Neural progenitor cell (in vitro differentiated cells): Measurements from ENCODE around the gene ZNF264. TPM values are rescaled to one million over a fixed set of nuclear protein-coding genes. Genes with fewer than 3 reads are reported as not detected.
"Not testable (repeated sequence)": the region's sequence is repeated elsewhere in the genome, so short reads cannot be mapped to it uniquely, and the experiment has no call there.

Experiments
- DNase-seq: peaks from one replicate; pipeline ENCODE4 v3.0.0-alpha.2; 2016; ENCODE audit warnings: low spot score
- H2AFZ ChIP-seq: fragments of 200-600 bp; sonication (generic); replicated peaks from 2 replicates; pipeline ENCODE4 v1.6.1; 2016; ENCODE audit warnings: antibody characterized with exemption
- H3F3A ChIP-seq: fragments of 200-600 bp; sonication (generic); 2 replicates; pipeline ENCODE4 v1.6.1; 2016; ENCODE audit warnings: antibody characterized with exemption, low read depth
- H3K27ac ChIP-seq: fragments of 200-600 bp; sonication (generic); 2 replicates; pipeline ENCODE4 v1.5.1; 2016; ENCODE audit warnings: mild to moderate bottlenecking
- H3K27me3 ChIP-seq: fragments of 200-600 bp; sonication (generic); 2 replicates; pipeline ENCODE4 v1.6.1; 2016; ENCODE audit warnings: mild to moderate bottlenecking, moderate library complexity
- H3K36me3 ChIP-seq: fragments of 200-600 bp; sonication (generic); 2 replicates; pipeline ENCODE4 v1.5.1; 2016
- H3K4me1 ChIP-seq: fragments of 200-600 bp; sonication (generic); 2 replicates; pipeline ENCODE4 v1.6.1; 2016; ENCODE audit warnings: mixed run types
- H3K4me2 ChIP-seq: fragments of 200-600 bp; sonication (generic); 2 replicates; pipeline ENCODE4 v1.6.1; 2016
- H3K4me3 ChIP-seq: fragments of 200-600 bp; sonication (generic); 2 replicates; pipeline ENCODE4 v1.5.1; 2016
- H3K79me2 ChIP-seq: fragments of 200-600 bp; sonication (generic); 2 replicates; pipeline ENCODE4 v1.6.1; 2016; ENCODE audit warnings: low read depth
- H3K9ac ChIP-seq: fragments of 200-600 bp; sonication (generic); 2 replicates; pipeline ENCODE4 v1.6.1; 2016
- H3K9me3 ChIP-seq: fragments of 200-600 bp; sonication (generic); 2 replicates; pipeline ENCODE4 v1.5.1; 2016; ENCODE audit warnings: low read depth
- H4K20me1 ChIP-seq: fragments of 200-600 bp; sonication (generic); 2 replicates; pipeline ENCODE4 v1.6.1; 2016; ENCODE audit warnings: low read depth
- H3K27ac Mint-ChIP-seq: 3 replicates; pipeline ENCODE4 v1.8.0; 2021; ENCODE audit warnings: mixed read lengths
- H3K27me3 Mint-ChIP-seq: 2 replicates; pipeline ENCODE4 v1.8.0; 2022; ENCODE audit warnings: low read depth, mild to moderate bottlenecking, inconsistent platforms, moderate library complexity, mixed read lengths; ENCODE audit not compliant: insufficient read depth
- H3K36me3 Mint-ChIP-seq: 3 replicates; pipeline ENCODE4 v1.8.0; 2021; ENCODE audit warnings: mixed read lengths
- H3K4me1 Mint-ChIP-seq: 3 replicates; pipeline ENCODE4 v1.8.0; 2021; ENCODE audit warnings: mixed read lengths
- H3K4me3 Mint-ChIP-seq: 3 replicates; pipeline ENCODE4 v1.8.0; 2021; ENCODE audit warnings: mild to moderate bottlenecking, moderate library complexity, mixed read lengths
- H3K9me3 Mint-ChIP-seq: 3 replicates; pipeline ENCODE4 v1.8.0; 2020; ENCODE audit warnings: mixed read lengths
- EZH2 ChIP-seq: fragments of 200-600 bp; sonication (generic); IDR thresholded peaks from 2 replicates; pipeline ENCODE4 v1.6.1; 2017; ENCODE audit warnings: antibody characterized with exemption, mild to moderate bottlenecking, moderate library complexity
- EZH2phosphoT487 ChIP-seq: fragments of 200-600 bp; sonication (generic); IDR thresholded peaks from 2 replicates; pipeline ENCODE4 v1.6.1; 2017; ENCODE audit warnings: antibody characterized with exemption
- total RNA-seq: library from RNA; depleted of rRNA; stranded (reverse); fragments of >200 nt; gene quantifications from 2 replicates; pipeline ENCODE4 v1.2.3, GENCODE V29; 2015; ENCODE audit warnings: low replicate concordance
- TF ChIP-seq, protein P1 (sequence below): fragments of 200-600 bp; sonication (generic); IDR thresholded peaks from 2 replicates; pipeline ENCODE4 v1.5.1; 2017; ENCODE audit warnings: antibody characterized with exemption, mild to moderate bottlenecking

Gene ZNF264
- total RNA-seq, 1 donor from 2014 or later: 26.9 TPM

DNA sequence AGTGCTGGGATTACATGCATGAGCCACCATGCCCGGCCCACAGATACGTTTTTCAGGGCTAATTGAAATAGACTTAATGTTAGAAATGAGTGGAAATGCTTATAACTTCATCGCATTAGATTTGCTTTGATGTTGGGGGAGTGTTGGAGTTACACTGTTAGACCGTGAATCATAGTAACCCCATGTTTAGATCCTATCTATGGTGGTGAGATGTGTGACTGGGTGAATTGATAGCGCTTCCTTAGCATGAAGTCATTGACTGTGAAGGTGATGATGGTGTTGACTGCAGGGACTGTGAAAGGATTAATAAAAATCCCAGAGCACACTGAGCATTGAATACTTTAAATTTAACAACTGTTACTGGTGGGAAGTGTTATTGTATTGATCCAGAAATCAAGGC, 1.7 kb downstream of the ZNF264 start:
- Histone ChIP-seq H3F3A (peaks cover 12% of the 10 kb centered on the region), H3K9ac (no peak overlapping the region), H3K9me3 (peaks cover 9% of the 10 kb centered on the region), H3K79me2 (peaks cover 32% of the 10 kb centered on the region), H3K27me3 (no peaks in the 10 kb centered on the region), H3K4me3 (peak overlapping the region; percentile 92), H3K36me3 (peaks cover 6% of the 10 kb centered on the region), H4K20me1 (peaks cover 19% of the 10 kb centered on the region), H3K4me2 (peak overlapping the region; percentile 99), H3K27ac (no peak overlapping the region), H2AFZ (no peak overlapping the region), H3K4me1 (peaks cover 8% of the 10 kb centered on the region)
- Mint-ChIP-seq H3K9me3 (peaks cover 34% of the 10 kb centered on the region), H3K36me3 (peaks cover 62% of the 10 kb centered on the region), H3K27me3 (peaks cover 4% of the 10 kb centered on the region), H3K27ac (no peak overlapping the region), H3K4me1 (peaks cover 13% of the 10 kb centered on the region), H3K4me3 (peak overlapping the region; percentile 98)
- TF ChIP-seq EZH2phosphoT487 (no peak), EZH2 (no peak)
- TF ChIP-seq, protein P1, sequence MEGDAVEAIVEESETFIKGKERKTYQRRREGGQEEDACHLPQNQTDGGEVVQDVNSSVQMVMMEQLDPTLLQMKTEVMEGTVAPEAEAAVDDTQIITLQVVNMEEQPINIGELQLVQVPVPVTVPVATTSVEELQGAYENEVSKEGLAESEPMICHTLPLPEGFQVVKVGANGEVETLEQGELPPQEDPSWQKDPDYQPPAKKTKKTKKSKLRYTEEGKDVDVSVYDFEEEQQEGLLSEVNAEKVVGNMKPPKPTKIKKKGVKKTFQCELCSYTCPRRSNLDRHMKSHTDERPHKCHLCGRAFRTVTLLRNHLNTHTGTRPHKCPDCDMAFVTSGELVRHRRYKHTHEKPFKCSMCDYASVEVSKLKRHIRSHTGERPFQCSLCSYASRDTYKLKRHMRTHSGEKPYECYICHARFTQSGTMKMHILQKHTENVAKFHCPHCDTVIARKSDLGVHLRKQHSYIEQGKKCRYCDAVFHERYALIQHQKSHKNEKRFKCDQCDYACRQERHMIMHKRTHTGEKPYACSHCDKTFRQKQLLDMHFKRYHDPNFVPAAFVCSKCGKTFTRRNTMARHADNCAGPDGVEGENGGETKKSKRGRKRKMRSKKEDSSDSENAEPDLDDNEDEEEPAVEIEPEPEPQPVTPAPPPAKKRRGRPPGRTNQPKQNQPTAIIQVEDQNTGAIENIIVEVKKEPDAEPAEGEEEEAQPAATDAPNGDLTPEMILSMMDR: no peak
- no peak for DNase-seq

DNA sequence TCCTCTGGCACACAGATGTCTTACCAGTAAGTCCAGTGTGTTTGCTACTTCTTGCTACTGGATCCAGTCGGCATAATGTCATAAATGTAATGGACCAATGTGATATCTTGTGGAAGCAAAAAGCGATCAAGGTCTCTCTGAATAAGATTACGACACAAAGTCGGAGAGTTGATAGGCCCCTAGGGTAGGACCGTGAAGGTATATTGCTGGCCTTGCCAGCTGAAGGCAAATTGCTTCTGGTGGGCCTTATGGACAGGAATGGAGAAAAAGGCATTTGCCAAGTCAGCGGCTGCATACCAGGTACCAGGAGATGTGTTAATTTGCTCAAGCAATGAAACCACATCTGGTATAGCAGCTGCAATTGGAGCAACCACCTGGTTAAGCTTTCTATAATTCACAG, 6.6 kb downstream of the ZNF264 start:
- H3K27me3 ChIP-seq, H3K36me3 ChIP-seq, H2AFZ ChIP-seq, H3K4me3 Mint-ChIP-seq, H3K27ac Mint-ChIP-seq, H4K20me1 ChIP-seq, DNase-seq, H3K9me3 ChIP-seq, H3K27me3 Mint-ChIP-seq, H3K4me3 ChIP-seq, H3K9ac ChIP-seq, H3K27ac ChIP-seq, H3K4me1 Mint-ChIP-seq, H3F3A ChIP-seq, H3K4me1 ChIP-seq, H3K4me2 ChIP-seq, H3K9me3 Mint-ChIP-seq: not testable (repeated sequence)
- H3K79me2 ChIP-seq: peaks cover 33% of the 10 kb centered on the region
- H3K36me3 Mint-ChIP-seq: peaks cover 76% of the 10 kb centered on the region

DNA sequence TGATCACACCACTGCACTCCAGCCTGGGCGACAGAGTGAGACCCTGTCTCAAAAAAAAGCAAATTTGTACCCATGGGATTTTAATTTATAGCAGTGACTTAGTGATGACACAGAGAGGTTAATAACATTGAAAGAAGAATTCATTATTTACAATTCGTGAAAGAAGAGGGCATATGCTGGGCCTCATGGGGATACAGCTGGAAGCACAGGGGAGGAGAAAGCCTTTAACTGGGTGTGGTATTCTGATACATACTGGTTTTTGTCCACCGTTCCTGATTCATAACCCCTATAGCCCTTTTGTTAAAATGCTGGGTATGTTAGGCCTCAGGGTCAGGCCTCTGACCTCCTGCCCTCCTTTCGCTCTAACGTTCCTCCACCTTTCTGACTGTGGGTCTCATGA, 10.9 kb downstream of the ZNF264 start:
- H3K27me3 Mint-ChIP-seq: no peaks in the 10 kb centered on the region
- no peaks in the 10 kb centered on the region for H4K20me1 ChIP-seq
- H3K4me3 Mint-ChIP-seq: no peak overlapping the region
- no peaks in the 10 kb centered on the region for H3K4me1 ChIP-seq
- H3K27me3 ChIP-seq: no peaks in the 10 kb centered on the region
- no peaks in the 10 kb centered on the region for H3K36me3 ChIP-seq
- H3K36me3 Mint-ChIP-seq: peaks cover 62% of the 10 kb centered on the region
- no peaks in the 10 kb centered on the region for H3F3A ChIP-seq
- no peak overlapping the region for H3K27ac ChIP-seq
- TF ChIP-seq, protein P1: no peak
- TF ChIP-seq EZH2: no peak
- no peak for TF ChIP-seq EZH2phosphoT487
- H2AFZ ChIP-seq: no peak overlapping the region
- H3K79me2 ChIP-seq: peaks cover 34% of the 10 kb centered on the region
- H3K9me3 Mint-ChIP-seq: no peaks in the 10 kb centered on the region
- no peak overlapping the region for H3K4me3 ChIP-seq
- no peak overlapping the region for H3K27ac Mint-ChIP-seq
- DNase-seq: no peak
- H3K9me3 ChIP-seq: no peaks in the 10 kb centered on the region
- H3K4me1 Mint-ChIP-seq: no peaks in the 10 kb centered on the region
- H3K9ac ChIP-seq: no peak overlapping the region
- H3K4me2 ChIP-seq: no peak overlapping the region

DNA sequence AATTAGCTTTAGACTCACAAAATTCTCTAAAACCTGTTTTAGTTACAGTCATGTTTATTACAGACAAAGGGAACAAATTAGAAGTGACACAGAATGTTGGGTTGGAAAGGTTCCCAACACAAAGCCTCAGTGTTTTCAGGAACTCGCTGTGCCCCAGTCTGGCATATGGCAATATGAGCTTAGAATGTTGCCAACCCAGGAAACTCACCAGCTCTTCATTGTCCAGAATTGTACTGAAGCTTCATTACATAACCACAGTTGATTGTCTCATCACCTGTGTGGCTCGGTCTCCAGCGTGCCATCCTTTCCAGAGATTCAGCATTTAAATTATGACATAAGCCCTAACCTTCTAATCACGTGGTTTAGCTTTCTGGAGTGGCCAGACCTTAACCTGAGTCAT, 19.1 kb downstream of the ZNF264 start:
- Histone ChIP-seq H3K9ac (no peak overlapping the region), H3F3A (no peaks in the 10 kb centered on the region), H3K4me2 (no peak overlapping the region), H3K4me1 (no peaks in the 10 kb centered on the region), H3K79me2 (no peaks in the 10 kb centered on the region), H3K27ac (no peak overlapping the region), H3K9me3 (no peaks in the 10 kb centered on the region), H2AFZ (no peak overlapping the region), H3K27me3 (no peaks in the 10 kb centered on the region), H3K4me3 (no peak overlapping the region), H3K36me3 (peaks cover 14% of the 10 kb centered on the region), H4K20me1 (peaks cover 6% of the 10 kb centered on the region)
- H3K9me3 Mint-ChIP-seq: no peaks in the 10 kb centered on the region
- TF ChIP-seq EZH2 (no peak), EZH2phosphoT487 (no peak)
- TF ChIP-seq, protein P1: no peak
- H3K4me3 Mint-ChIP-seq: no peak overlapping the region
- no peak for DNase-seq
- H3K4me1 Mint-ChIP-seq: no peaks in the 10 kb centered on the region
- H3K27ac Mint-ChIP-seq: no peak overlapping the region
- peaks cover 50% of the 10 kb centered on the region for H3K36me3 Mint-ChIP-seq
- no peaks in the 10 kb centered on the region for H3K27me3 Mint-ChIP-seq
